Smooth muscle cell of the pulmonary artery (primary cell): Measurements from ENCODE around the gene CSF3. TPM values are rescaled to one million over a fixed set of nuclear protein-coding genes. Genes with fewer than 3 reads are reported as not detected.

Source experiments
- total RNA-seq: library from RNA; depleted of rRNA; stranded (reverse); fragments of >200 nt; gene quantifications from 2 replicates; pipeline ENCODE4 v1.2.3, GENCODE V29; 2014

The CSF3 gene, protein sequence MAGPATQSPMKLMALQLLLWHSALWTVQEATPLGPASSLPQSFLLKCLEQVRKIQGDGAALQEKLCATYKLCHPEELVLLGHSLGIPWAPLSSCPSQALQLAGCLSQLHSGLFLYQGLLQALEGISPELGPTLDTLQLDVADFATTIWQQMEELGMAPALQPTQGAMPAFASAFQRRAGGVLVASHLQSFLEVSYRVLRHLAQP
- total RNA-seq = 0.13 TPM in 1 of 2 replicates, not detected in the other

GRCh38 chr17:40015005-40015997 lies at the start of gene CSF3:
CSF3 (plus strand) TSS chr17:40015440; CDS start chr17:40015475, 35 bp downstream.

DNA sequence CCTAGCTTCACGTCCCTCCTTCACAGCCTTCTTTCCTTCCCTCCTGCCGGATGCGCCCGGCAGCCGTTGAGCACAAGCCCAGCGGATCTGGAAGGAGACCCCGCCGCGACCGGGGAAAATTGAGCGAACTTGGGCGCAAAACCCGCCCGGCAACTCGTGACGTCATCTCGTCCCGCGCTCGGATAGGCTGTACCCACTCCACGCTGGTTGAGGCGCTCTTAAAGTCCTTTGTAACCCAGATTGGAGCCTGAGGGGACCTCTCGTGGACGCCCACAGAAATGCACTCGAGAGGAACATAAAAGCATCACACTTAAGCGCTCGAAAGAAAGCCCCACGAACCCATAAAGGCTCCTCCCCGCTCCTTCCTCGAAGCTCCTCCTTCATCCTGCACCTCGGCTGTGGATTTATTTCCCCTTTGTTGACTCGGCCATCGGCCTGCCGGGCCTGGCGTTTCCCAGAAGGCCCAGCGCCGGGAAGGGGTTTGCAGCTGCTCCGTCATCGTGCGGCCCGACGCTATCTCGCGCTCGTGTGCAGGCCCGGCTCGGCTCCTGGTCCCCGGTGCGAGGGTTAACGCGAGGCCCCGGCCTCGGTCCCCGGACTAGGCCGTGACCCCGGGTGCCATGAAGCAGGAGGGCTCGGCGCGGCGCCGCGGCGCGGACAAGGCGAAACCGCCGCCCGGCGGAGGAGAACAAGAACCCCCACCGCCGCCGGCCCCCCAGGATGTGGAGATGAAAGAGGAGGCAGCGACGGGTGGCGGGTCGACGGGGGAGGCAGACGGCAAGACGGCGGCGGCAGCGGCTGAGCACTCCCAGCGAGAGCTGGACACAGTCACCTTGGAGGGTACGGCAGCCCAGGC lies 34.7 kb upstream of the CSF3 start, which contains the start of gene PSMD3:
TSS of gene PSMD3 (plus strand) at position 457 of the 856 bp plus-strand sequence. CDS start at position 621, 164 bp downstream.

DNA sequence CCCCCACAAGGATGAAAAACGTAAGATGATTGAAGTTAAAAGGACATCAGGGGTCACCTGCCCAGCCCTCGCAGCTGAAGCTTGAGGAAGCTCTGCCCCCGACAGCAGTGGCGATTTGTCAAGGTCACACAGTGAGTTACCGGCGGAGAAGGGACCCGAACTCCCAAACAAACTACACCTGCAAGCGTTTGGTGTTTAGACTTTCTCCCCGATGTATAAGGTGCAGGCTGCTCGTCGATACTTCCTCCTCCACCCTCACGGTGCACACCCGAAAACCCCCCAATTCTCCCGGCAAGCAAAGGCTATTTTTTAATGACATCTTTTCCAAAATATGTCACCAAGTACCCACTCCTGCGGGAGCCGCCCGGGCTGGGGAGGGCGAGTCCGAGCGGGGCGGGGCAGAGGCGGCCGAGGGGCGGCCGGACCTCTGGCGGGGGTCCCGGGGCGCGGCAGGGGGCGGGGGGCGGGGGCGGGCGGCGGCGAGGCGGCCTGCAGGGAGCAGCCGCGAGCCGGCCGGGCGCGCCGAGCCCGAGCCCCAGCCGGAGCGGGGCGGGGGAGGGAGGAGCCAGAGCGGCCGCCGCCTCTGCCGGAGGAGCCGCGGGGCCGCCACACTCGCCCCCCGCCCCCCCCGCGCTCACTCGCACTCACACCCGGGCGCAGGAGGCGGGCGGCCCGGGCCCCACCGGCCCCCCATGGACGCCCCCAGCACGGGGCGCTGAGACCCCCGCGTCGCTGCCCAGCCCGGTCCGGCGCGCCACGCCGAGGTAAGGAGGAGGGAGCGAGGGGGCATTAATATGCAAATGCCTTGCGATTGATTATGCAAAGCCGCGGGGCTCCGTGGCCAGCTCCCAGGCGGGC lies 47.3 kb downstream of the CSF3 start, which contains the start of gene THRA:
TSS of gene THRA (plus strand) at position 637 of the 858 bp plus-strand sequence. CDS start 11,524 bp downstream, outside the sequence.

Other genes with a start within 250 kb of the CSF3 start
- not detected in 2 replicates for gene IKZF3, start 151.1 kb upstream of the CSF3 start, total RNA-seq
- not detected in 2 replicates for gene ZPBP2, start 147.2 kb upstream of the CSF3 start, total RNA-seq
- 12.1 and 13.6 TPM in 2 replicates for gene GSDMB, start 96.8 kb upstream of the CSF3 start, total RNA-seq
- gene ORMDL3, start 87.8 kb upstream of the CSF3 start, total RNA-seq = 98.0 and 118 TPM in 2 replicates
- not detected in 2 replicates for gene LRRC3C, start 87.7 kb upstream of the CSF3 start, total RNA-seq
- gene GSDMA, start 52.4 kb upstream of the CSF3 start, total RNA-seq = not detected in 2 replicates
- 94.6 and 111 TPM in 2 replicates for gene PSMD3, start 34.6 kb upstream of the CSF3 start, total RNA-seq
- 41.5 and 42.3 TPM in 2 replicates for gene MED24, start 39.0 kb downstream of the CSF3 start, total RNA-seq
- gene THRA, start 47.5 kb downstream of the CSF3 start, total RNA-seq = 33.1 and 51.5 TPM in 2 replicates
- 4.7 and 6.2 TPM in 2 replicates for gene NR1D1, start 85.1 kb downstream of the CSF3 start, total RNA-seq
- 41.6 and 43.4 TPM in 2 replicates for gene MSL1, start 106.5 kb downstream of the CSF3 start, total RNA-seq
- gene CASC3, start 125.1 kb downstream of the CSF3 start, total RNA-seq = 27.6 and 28.0 TPM in 2 replicates
- 1.8 and 3.5 TPM in 2 replicates for gene RAPGEFL1, start 162.0 kb downstream of the CSF3 start, total RNA-seq
- gene WIPF2, start 203.9 kb downstream of the CSF3 start, total RNA-seq = 12.3 and 13.6 TPM in 2 replicates